Stimulated activated CD8-positive, alpha-beta memory T cell treated with anti-CD3 and anti-CD28 coated beads, Interleukin-15, amount 100 ng/mL, for 48 hours (primary cell): Measurements from ENCODE around the gene CDK2AP2.
A peak's percentile ranks its signal among the peaks of the same experiment; 100 is the strongest.
"Not testable (repeated sequence)": the region's sequence is repeated elsewhere in the genome, so short reads cannot be mapped to it uniquely, and the experiment has no call there.

Experiments
- DNase-seq, 2 donors: peaks; one replicate each; pipeline ENCODE4 v3.0.0-alpha.2; 2020; ENCODE audit warnings: low read depth in 2 of 2

The CDK2AP2 gene

DNA sequence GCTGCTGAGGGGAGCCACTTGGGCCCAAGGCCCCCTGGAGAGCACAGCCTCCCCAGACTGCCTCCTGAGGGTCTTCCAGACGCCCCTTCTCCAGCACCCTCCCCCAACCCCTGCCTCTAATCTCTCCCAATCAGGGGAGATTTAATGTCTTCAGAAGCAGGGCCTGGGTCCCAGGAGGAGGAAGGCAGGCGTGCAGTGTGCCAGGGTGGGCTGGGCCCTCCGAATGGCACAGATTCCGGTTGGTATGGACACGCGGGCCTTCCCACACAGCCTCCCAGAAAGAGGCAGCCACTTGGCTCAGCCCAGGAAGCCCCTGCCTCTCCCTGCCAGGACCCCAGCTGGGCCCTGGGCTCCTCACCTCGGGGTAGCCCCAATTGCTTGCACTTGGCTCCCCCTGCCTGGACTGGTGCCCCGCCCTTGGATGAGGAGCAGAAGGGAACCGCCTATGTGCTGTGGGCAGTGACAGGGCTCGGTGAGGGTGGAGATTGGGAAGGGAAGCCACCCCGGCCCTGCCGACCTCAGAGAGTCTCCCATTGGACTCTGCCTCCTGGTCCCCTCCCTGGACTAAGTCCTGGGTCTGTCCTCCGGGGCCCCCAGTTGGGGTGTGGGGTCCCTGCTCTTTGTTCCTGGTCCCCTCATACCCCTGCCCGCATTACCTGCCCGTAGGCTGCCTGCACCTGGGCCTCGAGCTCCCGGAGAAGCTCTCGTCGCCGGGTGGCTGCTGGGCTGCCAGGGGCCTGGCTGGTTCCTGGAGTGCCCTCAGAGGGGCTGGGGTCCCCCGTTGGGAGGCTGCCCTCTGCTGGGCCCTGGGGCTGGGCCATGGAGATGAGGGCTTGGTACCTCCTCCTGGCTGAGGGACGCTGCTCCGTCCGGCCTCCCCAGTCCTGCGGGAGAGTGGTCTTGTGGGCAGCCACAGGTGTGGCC lies 15.9 kb upstream of the CDK2AP2 start:
- no peak for DNase-seq

DNA sequence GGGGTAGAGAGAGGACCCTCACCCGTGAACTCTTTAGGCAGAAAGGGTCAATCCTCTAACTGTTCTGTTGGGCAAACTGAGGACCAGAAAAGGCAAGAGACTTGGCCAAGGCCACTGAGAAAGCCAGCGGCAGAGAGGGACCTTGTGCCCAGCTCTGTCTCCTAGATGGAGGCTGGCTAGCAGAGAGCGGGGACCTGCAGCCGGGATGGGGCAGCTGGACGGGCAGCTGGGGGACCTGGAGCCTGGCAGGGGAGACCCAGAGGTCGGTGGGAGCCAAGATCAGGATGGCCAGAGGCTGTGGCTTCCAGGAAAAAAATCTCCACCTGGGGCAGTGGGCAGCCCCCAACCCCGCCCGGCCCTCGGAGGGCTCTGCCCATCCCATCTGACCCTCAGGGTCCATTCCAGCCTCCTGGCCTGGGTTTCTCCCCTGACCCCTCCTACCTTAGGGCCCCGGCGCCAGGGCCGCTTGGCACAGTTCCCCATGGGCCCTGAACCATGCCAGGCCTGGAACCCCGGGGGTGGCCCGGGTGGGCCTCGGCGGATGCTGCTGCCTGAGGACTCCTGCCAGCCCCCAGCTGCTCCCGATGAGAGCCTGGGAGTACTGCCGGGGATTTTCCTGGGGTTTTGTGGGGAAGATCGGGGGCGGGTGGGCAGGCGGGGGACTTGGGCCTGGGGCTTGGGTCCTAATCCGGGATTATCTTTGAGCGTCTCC lies 15.0 kb upstream of the CDK2AP2 start, which contains the start of gene CABP2:
CABP2 (minus strand) TSS at position 603 of the 712 bp plus-strand sequence; CDS start at position 483, 120 bp downstream.
- DNase-seq, result no peak

DNA sequence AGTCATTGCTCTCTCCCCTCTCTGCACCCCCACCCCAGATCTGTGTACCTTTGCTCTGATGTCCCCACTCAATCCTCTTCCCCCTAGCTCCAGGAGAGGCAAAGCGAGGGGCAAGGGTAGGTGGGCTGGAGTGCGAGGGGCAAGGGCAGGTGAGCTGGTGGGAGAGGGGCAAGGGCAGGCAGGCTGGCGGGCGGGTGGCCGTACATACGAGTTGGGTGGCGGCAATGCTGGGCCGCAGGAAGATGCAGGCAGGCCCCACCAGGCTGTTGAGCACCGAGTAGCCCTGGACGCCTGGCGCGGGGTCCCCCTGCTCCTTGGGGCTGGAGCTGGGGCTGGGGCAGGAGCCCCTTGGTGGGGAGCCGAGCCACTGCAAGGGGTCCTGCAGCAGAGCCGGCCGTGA lies 14.4 kb upstream of the CDK2AP2 start:
- DNase-seq, result no peak

DNA sequence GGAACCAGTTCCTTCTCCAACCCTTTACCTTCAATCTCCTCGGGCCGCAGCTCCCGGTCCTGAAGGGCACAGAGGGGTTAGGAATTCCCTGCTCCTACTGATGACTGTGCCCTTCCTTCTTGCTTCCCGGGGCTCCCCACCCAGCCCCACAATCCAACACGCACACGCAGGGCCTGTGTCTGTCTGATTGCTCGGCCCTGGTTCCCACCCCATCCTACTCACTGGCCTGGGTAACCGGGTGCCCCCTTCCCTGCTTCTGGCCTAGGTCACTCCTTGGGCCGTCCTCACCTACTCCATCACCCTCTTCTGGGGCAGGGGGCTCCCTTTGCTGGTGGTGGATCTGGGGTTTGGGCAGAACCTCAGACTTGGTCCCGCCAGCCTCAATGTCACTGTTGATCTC lies 14.0 kb upstream of the CDK2AP2 start:
- DNase-seq, result no peak

DNA sequence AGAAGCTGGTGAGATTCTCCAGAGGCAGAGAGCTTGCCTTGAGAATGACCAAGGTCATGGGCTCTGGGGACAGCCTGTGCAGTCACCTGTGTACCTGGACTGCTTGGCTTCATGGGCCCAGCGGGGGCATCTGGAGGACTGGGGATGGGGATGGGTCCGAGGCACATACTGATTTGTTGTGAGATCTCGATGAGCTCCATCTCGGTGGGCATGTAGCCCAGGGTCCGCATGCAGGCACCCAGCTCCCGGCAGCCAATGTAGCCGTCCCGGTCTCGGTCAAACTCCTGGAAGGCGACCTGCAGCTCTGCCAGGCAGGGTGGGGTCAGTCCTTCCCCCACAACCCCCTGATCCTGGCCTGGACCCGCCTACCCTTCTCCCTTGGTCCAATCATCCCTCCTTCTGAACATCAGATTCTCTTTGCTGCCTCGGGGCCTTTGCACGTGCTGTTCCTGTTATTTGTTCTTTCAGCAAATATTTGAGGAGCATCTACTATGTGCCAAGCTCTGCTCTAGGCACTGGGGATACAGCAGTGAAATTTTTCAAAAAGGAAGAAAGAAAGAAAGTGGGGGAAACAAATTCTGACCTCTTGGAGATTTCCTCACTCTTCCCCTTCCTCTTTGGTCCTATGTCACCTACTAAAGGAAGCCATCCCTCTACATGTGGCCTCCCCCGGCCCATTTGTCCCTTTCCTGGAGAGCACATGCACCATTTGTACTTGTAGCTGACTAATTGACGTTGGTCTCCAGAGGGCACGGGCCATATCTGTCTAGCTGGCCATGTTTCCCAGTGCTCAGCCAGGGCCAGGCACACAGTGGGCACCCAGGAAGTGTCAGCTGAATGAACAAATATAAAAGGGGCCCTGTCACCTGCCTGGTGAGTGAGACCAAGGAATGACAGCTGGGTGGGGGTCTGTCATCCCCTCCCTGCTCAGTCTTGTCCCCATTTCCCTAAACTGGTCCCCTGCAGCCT lies 13.2 kb upstream of the CDK2AP2 start:
- no peak for DNase-seq

DNA sequence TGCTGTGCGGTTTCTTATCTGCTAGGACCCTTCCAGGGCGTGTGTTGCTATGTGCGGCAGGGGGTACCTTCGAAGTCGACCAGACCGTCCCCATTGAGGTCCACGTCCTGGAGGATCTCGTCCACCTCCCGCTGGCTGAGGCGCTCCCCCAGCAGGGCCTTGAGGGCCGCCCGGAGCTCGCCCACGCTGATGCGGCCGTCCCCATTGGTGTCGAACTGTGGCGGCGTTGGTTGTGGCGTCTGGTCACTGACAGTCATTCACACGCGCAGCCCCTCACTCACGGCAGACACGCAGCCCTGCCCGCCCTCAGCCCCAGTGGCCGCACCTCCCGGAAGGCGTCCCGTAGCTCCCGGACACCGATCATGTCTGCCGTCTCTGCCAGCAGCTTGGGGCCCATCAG lies 11.8 kb upstream of the CDK2AP2 start:
- no peak for DNase-seq

DNA sequence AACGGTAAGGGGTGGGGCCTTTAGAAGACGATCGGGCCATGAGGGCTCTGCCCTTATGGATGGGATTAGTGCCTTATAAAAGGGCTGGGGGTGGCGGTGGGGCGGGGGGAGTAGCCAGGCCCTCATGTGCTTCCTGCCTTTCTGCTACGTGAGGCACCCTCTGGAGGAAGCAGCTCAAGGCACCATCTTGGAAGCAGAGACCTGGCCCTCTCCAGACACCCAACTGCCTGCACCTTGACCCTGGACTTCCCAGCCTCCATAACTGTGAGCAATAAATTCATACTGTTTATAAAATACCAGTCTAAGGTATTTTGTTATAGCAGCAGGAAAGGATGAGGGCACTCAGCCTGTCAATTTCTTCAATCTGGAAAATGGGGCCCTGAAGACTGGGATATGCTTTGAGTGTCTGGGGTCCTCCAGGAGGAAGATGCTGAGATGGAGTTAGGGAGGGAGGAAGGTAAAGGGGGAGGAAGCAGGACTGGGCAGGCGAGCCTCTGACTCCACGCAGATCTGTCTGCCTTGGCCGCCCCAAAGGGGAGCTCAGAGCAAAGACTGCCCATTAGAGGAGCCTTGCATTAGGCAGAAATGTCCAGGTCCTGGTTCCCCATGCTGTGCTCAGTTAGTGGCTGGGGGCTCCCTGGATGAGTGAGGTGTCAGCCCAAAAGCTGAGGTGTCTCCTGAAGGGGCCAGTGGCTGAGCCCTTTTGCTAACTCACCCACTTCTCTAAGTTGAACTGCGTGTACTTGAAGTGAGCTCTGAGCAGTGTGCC lies 10.0 kb upstream of the CDK2AP2 start:
- no peak for DNase-seq

DNA sequence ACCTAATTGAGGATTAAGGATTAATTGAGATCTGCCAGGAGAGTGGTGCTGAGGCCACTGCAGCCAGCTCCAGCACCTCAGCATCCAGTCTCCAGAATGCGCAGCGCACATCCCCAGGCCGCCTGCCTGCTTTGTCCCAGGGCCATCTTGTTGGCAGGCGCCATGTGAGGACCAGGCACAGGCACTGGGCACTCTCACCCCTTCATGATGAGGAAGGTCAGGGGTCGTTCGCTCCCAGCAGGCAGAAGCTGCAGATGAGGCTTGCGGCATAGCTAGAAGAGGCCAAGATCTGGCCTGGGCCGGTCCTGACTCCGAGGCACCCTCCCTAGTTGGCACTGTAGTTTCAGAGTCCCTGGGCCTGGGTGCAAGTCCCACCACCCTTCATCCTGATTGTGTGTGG lies 8.8 kb upstream of the CDK2AP2 start:
- DNase-seq, result no peak

DNA sequence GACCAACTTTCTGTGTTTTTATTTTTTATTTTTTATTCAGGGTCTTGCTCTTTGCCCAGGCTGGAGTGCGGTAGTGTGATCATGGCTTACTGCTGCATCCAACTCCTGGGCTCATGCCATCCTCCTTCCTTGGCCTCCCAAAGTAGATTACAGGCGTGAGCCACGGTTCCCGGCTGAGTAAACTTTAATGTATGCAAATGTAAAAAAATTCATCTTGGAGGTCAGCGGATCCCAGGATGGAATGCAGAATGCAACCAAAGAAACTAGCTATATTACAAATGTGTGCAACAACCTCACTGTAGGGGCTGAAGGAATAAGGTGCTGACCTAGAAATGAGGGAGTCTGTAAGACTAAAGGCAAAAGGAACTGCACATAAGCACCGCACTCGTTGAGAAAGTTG lies 6.2 kb upstream of the CDK2AP2 start:
- no peak for DNase-seq

DNA sequence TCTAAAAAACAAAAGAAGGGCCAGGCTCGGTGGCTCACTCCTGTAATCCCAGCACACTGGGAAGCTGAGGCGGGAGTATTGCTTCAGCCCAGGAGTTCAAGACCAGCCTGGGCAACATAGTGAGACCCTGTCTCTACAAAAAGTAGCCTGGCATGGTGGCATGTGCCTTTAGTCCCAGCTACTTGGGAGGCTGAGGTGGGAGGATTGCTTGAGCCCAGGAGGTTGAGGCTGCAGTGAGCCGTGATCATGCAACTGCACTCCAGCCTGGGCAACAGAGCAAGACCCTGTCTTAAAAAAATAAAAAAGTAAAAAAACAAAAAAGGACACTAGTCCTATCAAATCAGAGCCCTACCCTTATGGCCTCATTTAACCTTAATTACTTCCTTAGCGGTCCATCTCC lies 3.6 kb upstream of the CDK2AP2 start:
- not testable (repeated sequence) for DNase-seq

DNA sequence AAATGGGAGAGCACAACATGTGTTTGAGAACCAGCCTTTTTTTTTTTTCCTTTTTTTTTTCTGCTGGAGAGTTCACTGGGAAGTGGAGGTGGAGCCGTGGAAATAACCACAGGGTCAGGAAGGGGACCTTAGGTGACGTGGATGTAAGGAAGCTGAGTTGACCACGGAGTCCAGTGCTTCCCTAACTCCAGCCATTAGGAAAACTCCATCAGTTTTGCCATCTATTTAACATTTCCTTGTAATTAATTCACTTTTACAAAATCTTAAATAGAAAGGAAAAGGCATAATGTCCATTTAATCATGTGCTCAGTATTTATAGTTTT lies 2.0 kb upstream of the CDK2AP2 start:
- no peak for DNase-seq

DNA sequence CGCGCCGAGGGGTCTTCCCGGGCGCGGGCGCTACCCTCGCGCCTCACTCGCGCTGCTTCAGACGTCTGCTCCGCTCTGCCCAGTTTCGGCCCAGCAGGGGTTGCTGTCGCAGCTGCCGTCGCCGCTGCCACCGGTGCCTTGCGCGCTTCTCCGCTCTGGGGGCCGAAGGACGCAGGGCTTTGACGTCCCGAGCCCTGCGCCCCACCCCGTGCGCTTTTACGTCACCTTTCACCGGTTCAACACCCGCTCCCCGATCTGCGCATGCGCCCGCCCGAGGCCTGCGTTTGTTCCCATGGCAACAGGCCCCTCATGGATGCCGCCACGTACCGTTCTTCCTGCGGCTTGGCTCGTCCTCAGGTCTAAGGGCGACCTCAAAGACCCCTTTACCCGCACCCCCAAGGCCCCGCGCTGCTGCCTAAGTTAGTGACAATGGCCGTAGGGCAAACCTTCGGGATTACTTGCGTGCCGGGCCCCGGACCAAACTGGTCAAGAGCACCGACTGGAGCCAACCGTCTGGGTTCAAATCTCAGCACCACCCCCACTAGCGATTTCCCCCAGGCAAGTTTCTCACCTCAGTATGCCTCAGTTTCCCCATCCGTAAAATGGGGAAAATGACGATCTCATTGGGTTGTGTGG lies 642 bp upstream of the CDK2AP2 start:
- peak; percentile 96 to 98 for DNase-seq

DNA sequence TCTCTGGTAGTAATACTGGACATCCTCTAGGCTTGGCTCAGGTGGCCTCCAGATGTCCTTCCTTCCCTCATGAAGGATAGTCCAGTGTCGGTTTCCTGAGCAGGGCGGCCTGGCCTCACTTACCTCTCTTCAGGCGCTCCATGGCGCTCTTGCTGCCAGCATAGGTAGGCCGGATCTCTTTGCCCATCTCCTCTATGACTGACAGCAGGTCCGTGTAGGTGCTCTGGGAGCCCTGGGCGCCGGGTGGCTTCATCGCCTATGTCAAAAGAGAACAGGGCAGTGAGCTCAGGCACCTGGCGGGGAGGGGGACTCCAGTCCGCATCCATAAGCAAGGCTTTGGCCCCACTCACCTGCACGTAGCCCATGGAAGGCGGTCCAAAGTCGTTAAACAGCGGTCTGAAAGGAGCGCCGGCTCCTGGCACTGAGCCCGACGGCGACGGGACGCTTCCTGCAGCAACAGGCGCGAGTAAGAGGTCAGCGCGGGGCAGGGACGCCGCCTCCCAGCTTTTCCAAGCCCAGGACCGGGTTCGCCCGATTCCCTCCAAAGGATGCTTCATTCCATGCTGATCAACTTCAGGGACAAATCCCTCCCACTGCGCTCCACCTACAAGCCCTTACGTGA lies 609 bp downstream of the CDK2AP2 start:
- no peak for DNase-seq

DNA sequence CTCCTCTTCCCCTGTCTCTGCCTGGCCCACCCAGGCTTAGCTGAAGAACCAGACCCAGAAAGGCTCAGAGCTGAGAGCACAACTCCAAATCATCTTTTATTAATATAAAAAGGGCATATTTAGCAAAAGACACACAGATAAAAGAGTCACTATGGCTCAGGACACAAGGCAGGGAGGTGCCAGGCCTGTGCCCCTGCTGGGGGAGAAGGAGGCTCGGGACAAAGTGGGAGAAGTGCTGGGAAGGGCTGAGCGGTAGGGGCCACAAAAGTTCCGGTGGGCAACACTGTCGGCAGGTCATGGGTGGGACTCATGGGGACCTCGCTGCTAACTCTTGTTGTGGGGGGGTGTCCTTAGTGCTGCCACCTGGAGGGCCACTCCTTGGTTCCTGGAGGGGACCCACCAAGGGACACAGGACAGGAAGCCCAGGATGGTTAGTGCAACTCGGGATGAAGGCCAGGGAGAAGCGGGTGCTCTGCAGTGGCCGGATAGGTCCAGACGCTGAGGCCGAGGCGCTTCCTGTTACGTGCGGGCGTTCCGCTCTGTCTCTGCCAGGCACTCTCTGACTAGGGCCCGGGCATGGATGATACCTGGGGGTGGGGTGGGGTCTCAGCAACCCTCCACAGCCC lies 1.4 kb downstream of the CDK2AP2 start:
- DNase-seq, result no peak

DNA sequence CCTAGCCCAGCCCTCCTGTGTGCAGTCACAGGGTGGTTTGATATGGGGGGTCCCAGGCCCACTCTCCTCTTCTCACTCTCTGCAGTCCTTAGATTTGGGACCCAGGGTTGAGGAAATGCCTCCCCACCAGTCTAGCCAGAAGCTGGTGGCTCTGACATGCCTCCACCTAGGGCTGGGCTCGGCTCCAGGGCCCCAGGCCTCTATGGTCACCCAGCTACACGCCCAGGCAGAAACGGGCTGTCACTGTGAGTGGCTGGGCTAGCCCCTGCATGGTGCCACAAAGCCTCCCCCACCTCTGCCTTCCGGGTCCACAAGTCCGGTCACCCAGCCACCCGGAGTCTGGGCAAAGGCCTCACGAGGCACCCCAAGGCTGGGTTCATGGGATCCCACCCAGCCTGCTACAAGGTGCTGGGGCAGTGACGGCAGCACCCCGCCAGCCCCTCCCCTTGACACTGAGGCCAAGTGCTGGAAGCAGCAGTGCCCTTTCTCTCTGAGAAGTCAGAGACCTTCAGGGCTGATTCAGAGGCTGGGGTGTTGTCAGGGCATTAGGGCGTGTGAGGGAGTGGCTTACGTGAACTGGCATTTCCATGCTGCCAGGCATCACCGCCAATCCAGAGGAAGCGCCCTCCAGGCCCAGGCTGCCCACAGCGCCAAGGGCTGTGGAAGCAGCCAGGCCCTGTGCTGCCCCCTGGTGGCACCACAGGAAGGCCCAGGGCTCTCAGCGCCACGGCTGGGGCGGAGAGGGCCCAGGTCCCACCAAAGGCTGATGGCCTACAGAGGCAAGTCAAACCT lies 2.2 kb downstream of the CDK2AP2 start:
- DNase-seq, result peak; percentile 86 to 93

DNA sequence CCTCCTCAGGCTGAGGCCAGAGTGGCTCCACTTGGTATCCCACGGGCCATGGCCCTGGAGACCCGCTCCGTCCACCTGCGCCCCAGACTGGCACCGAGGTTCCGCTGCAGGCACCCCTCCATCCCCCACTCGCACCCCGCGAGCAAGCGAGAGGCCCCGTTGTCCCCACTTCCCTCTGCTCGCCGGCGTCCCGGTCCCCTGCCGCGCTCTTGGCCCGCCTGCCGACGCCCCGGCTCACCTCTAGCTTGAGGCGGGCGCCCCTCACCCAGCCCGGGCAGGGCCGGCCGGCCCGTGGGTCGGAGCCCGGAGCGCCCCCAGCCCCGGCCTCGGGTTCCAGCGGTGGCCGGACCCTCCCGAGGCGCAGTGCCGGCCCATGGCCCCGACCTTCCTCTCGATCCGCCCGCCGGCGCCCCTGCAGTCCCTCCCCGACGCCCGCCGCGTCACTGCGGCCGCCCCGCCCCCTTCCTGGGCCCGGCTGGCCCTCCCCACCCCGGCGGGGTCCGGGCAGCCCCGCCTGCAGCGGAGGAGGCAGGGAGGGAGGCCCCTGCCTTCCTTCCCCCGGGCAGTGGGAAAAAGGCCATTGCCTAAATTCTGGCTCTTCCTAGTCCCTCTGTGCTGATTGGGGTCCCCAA lies 2.9 kb downstream of the CDK2AP2 start, which contains the start of gene PITPNM1:
PITPNM1 (minus strand) TSS at position 414 of the 632 bp plus-strand sequence. CDS start 1,183 bp downstream, outside the sequence.
- DNase-seq, result peak in 1 of 2 donors; percentile 72

DNA sequence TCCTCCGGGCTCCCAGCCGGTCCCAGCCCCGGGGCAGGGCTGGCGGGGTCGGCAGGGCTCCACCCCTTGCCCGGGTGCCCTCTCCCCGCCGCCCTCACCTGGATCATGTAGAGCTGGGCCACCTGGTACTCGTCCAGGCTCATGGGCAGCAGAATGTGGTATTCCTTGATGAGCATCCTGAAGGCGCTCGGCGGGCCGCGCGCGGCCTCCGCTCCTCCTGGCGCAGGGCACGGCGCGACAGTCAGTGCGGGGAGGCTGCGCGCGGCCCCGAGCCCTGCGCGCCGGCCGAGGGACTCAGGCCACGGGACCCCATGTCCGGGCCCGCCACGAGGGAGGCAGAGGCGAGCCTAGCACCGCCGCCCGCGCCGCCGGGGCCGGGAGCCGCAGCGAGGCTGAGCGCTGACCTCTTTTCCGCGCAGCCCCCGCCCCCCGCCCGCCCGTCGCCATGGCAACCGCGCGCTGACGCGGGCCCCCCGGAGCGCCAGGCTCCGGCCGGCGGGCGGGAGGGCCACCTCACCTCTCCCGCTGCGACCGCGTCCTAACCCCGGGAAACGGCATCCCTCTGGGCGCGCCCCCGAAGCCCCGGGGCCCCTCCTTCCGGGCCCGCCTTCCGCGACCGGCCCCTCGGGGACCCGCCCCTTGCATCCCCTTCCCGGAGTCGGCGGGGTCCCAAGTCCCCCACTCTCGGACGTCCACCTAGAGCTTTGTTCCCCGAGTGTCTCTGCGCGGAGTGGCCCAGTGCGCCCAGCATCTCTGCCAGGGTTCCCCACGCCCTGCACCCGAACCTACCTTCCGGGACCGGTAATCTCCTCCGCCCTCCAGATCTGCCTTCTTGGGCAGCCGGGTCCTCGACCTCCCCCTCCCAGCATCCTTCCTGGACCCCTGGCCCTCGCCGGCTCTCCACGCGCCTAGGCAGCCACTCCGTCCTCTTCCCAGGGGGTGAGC lies 3.7 kb downstream of the CDK2AP2 start:
- DNase-seq, result no peak
